Smooth muscle cell (in vitro differentiated cells): ENCODE measurements around the gene ZNF140. TPM values are rescaled to one million over a fixed set of nuclear protein-coding genes. Genes with fewer than 3 reads are reported as not detected.

ENCODE experiments used
- DNase-seq: peaks from one replicate; lab custom pipeline; 2025; ENCODE audit not compliant: unreplicated experiment; lab: John Stamatoyannopoulos, UW
- H2AFZ ChIP-seq: fragments of 200-600 bp; sonication (generic); 2 replicates; pipeline ENCODE4 v1.6.0; 2016; ENCODE audit warnings: antibody characterized with exemption, low read depth, mild to moderate bottlenecking
- H3F3A ChIP-seq: fragments of 200-600 bp; sonication (generic); 2 replicates; pipeline ENCODE4 v1.6.0; 2017; ENCODE audit warnings: antibody characterized with exemption, low read depth
- H3K27ac ChIP-seq: fragments of 200-600 bp; sonication (generic); 2 replicates; pipeline ENCODE4 v1.5.1; 2016; ENCODE audit warnings: low read depth, mild to moderate bottlenecking
- H3K27me3 ChIP-seq: fragments of 200-600 bp; sonication (generic); 2 replicates; pipeline ENCODE4 v1.6.1; 2016; ENCODE audit warnings: low read depth, mild to moderate bottlenecking
- H3K36me3 ChIP-seq: fragments of 200-600 bp; sonication (generic); 2 replicates; pipeline ENCODE4 v1.5.1; 2016; ENCODE audit warnings: low read depth
- H3K4me1 ChIP-seq: fragments of 200-600 bp; sonication (generic); 2 replicates; pipeline ENCODE4 v1.5.1; 2016; ENCODE audit warnings: low read depth
- H3K4me2 ChIP-seq: fragments of 200-600 bp; sonication (generic); 2 replicates; pipeline ENCODE4 v1.6.0; 2016; ENCODE audit warnings: mild to moderate bottlenecking
- H3K4me3 ChIP-seq: fragments of 200-600 bp; sonication (generic); 2 replicates; pipeline ENCODE4 v1.5.1; 2016; ENCODE audit warnings: mild to moderate bottlenecking
- H3K79me2 ChIP-seq: fragments of 200-600 bp; sonication (generic); 2 replicates; pipeline ENCODE4 v1.6.0; 2016; ENCODE audit warnings: low read depth, mild to moderate bottlenecking
- H3K9ac ChIP-seq: fragments of 200-600 bp; sonication (generic); 2 replicates; pipeline ENCODE4 v1.6.0; 2016; ENCODE audit warnings: low read depth
- H3K9me3 ChIP-seq: fragments of 200-600 bp; sonication (generic); replicated peaks from 2 replicates; pipeline ENCODE4 v1.5.1; 2016; ENCODE audit warnings: low read depth
- H4K20me1 ChIP-seq: fragments of 200-600 bp; sonication (generic); 2 replicates; pipeline ENCODE4 v1.6.0; 2016; ENCODE audit warnings: low read depth
- WGBS: methylation state at CpG from one replicate; pipeline ENCODE4 v1.1.7; 2016; ENCODE audit warnings: low lambda C conversion rate; 5-methylcytosine and 5-hydroxymethylcytosine counted together
- polyA plus RNA-seq: library from polyadenylated mRNA; unstranded; fragments of >200 nt; fragmentation: Nextera tagmentation; extraction: Ambion mirVana; gene quantifications from 2 replicates; pipeline ENCODE4 v1.2.1, GENCODE V29; 2016
- total RNA-seq: library from RNA; depleted of rRNA; stranded (reverse); fragments of >200 nt; gene quantifications from 2 replicates; pipeline ENCODE4 v1.2.3, GENCODE V29; 2014
- TF ChIP-seq, protein P1 (sequence below): fragments of 200-600 bp; sonication (generic); IDR thresholded peaks from 2 replicates; pipeline ENCODE4 v1.5.1; 2017; ENCODE audit warnings: borderline replicate concordance, mild to moderate bottlenecking, antibody characterized with exemption; ENCODE audit not compliant: insufficient read depth, poor library complexity, severe bottlenecking

Gene ZNF140
- total and polyA plus RNA-seq, 2 experiments from 2014 or later: 13.8 to 24.5 TPM

DNA sequence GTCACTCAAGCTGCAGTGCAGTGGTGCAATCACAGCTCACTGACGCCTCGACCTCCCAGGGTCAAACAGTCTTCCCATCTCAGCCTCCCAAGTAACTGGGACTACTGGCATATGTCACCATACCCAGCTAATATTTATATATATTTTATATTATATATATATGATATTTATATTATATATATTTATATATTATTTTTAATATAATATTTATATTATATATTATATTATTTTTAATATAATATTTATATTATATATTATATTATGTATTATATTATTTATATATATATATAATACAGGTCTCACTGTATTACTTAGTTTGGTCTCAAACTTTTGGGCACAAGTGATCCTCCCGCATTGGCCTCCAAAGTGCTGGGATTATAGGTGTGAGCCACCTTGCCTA lies 34.0 kb upstream of the ZNF140 start:
- Histone ChIP-seq H3F3A (no peaks in the 10 kb centered on the region), H3K27me3 (no peaks in the 10 kb centered on the region), H2AFZ (no peak overlapping the region), H3K9ac (no peak overlapping the region), H3K4me2 (no peak overlapping the region), H3K9me3 (peaks cover 98% of the 10 kb centered on the region), H3K79me2 (peaks cover 56% of the 10 kb centered on the region), H3K36me3 (peaks cover 96% of the 10 kb centered on the region), H3K4me3 (peak overlapping the region; percentile 8), H4K20me1 (no peaks in the 10 kb centered on the region), H3K27ac (no peak overlapping the region), H3K4me1 (no peaks in the 10 kb centered on the region)
- TF ChIP-seq, protein P1, sequence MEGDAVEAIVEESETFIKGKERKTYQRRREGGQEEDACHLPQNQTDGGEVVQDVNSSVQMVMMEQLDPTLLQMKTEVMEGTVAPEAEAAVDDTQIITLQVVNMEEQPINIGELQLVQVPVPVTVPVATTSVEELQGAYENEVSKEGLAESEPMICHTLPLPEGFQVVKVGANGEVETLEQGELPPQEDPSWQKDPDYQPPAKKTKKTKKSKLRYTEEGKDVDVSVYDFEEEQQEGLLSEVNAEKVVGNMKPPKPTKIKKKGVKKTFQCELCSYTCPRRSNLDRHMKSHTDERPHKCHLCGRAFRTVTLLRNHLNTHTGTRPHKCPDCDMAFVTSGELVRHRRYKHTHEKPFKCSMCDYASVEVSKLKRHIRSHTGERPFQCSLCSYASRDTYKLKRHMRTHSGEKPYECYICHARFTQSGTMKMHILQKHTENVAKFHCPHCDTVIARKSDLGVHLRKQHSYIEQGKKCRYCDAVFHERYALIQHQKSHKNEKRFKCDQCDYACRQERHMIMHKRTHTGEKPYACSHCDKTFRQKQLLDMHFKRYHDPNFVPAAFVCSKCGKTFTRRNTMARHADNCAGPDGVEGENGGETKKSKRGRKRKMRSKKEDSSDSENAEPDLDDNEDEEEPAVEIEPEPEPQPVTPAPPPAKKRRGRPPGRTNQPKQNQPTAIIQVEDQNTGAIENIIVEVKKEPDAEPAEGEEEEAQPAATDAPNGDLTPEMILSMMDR: no peak
- over 99% methylated on average over 3 of the region's 3 CpGs for whole genome bisulfite sequencing
- no peak for DNase-seq

DNA sequence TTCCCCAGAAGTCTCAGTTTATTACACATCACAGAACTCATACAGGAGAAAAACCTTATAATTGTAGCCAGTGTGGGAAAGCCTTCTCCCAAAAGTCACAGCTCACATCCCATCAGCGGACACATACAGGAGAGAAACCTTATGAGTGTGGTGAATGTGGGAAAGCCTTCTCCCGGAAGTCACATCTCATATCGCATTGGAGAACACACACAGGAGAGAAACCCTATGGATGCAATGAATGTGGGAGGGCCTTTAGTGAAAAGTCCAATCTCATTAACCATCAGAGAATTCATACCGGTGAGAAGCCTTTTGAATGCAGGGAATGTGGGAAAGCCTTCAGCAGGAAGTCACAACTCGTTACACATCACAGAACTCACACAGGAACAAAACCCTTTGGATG lies 23.3 kb upstream of the ZNF140 start:
- H2AFZ ChIP-seq: no peak overlapping the region
- no peaks in the 10 kb centered on the region for H3K27me3 ChIP-seq
- H3K4me1 ChIP-seq: no peaks in the 10 kb centered on the region
- peaks cover 36% of the 10 kb centered on the region for H3F3A ChIP-seq
- H3K4me3 ChIP-seq: no peak overlapping the region
- H3K27ac ChIP-seq: no peak overlapping the region
- H3K4me2 ChIP-seq: no peak overlapping the region
- DNase-seq: no peak
- H4K20me1 ChIP-seq: no peaks in the 10 kb centered on the region
- WGBS: 100% methylated on average over 5 of the region's 5 CpGs
- no peak overlapping the region for H3K9ac ChIP-seq
- TF ChIP-seq, protein P1: no peak
- no peaks in the 10 kb centered on the region for H3K79me2 ChIP-seq
- peaks cover 78% of the 10 kb centered on the region for H3K36me3 ChIP-seq
- H3K9me3 ChIP-seq: peaks cover 97% of the 10 kb centered on the region

DNA sequence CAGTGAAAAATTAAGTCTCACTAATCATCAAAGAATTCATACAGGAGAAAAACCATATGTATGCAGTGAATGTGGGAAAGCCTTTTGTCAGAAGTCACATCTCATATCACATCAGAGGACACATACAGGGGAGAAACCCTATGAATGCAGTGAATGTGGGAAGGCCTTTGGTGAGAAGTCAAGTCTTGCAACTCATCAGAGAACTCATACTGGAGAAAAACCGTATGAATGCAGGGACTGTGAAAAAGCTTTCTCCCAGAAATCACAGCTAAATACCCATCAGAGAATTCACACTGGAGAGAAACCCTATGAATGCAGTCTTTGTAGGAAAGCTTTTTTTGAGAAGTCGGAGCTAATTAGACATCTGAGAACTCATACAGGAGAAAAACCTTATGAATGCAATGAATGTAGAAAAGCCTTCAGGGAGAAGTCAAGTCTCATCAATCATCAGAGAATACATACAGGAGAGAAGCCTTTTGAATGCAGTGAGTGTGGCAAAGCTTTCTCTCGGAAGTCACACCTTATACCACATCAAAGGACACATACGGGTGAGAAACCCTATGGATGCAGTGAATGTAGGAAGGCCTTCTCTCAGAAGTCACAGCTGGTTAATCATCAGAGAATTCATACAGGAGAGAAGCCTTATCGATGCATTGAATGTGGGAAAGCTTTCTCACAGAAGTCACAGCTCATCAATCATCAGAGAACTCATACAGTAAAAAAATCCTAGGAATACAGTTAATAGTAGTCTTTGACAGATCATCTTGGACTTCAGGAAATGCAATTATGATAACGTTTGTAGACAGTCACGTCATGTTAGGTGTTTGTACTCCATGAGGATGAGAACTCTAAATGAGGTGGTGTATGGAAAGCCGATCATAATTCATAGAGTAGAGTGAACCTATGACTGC lies 22.3 kb upstream of the ZNF140 start:
- H3K9ac ChIP-seq: no peak overlapping the region
- no peaks in the 10 kb centered on the region for H3K4me1 ChIP-seq
- H3K4me2 ChIP-seq: no peak overlapping the region
- H3K27ac ChIP-seq: no peak overlapping the region
- peaks cover 70% of the 10 kb centered on the region for H3K36me3 ChIP-seq
- no peak for DNase-seq
- H4K20me1 ChIP-seq: no peaks in the 10 kb centered on the region
- no peak overlapping the region for H2AFZ ChIP-seq
- no peaks in the 10 kb centered on the region for H3K79me2 ChIP-seq
- 92% methylated on average over 8 of the region's 8 CpGs for WGBS
- H3K4me3 ChIP-seq: peak overlapping the region; percentile 1
- H3K9me3 ChIP-seq: peaks cover 96% of the 10 kb centered on the region
- no peaks in the 10 kb centered on the region for H3K27me3 ChIP-seq
- H3F3A ChIP-seq: peaks cover 36% of the 10 kb centered on the region
- TF ChIP-seq, protein P1: no peak

DNA sequence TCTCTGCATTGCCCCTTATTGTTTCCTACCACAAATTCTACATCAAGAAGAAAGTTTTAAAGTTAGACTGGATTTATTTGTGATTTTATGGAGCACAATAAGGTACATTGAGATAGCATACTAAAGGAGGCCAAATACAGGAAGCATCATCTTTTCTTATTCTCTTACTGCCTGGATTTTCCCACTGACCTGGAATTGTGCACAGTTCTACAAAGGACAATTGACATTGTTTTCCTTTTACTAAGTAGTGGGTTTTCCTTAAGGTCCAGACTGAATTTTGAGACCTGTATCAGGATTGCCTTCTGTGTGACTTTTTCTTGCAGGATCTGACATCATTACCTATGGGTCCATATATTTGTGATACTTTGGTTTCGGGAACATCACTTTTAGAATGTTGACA lies 18.8 kb upstream of the ZNF140 start:
- 100% methylated on average over 1 of the region's 1 CpG for WGBS
- Histone ChIP-seq H3K36me3 (peaks cover 48% of the 10 kb centered on the region), H3K4me1 (no peaks in the 10 kb centered on the region), H3K4me3 (no peak overlapping the region), H3K9me3 (peaks cover 82% of the 10 kb centered on the region), H2AFZ (no peak overlapping the region), H3K79me2 (no peaks in the 10 kb centered on the region), H4K20me1 (no peaks in the 10 kb centered on the region), H3F3A (peaks cover 29% of the 10 kb centered on the region), H3K4me2 (no peak overlapping the region), H3K27ac (no peak overlapping the region), H3K9ac (no peak overlapping the region), H3K27me3 (no peaks in the 10 kb centered on the region)
- no peak for DNase-seq
- TF ChIP-seq, protein P1: no peak
